GM23248 (cell line): ENCODE measurements around the gene C2CD2. TPM values are rescaled to one million over a fixed set of nuclear protein-coding genes. Genes with fewer than 3 reads are reported as not detected.

Experiments
- DNase-seq: peaks from one replicate; pipeline ENCODE4 v3.0.0-alpha.2; 2015
- H2AFZ ChIP-seq: fragments of 200-600 bp; sonication (generic); 2 replicates; pipeline ENCODE4 v1.6.1; 2016; ENCODE audit warnings: antibody characterized with exemption
- H3F3A ChIP-seq: fragments of 200-600 bp; sonication (generic); 2 replicates; pipeline ENCODE4 v1.6.1; 2016; ENCODE audit warnings: mild to moderate bottlenecking, antibody characterized with exemption, mixed run types; ENCODE audit not compliant: insufficient read depth
- H3K27ac ChIP-seq: fragments of 200-600 bp; sonication (generic); 2 replicates; pipeline ENCODE4 v1.5.1; 2016; ENCODE audit warnings: mild to moderate bottlenecking
- H3K27me3 ChIP-seq: fragments of 200-600 bp; sonication (generic); replicated peaks from 2 replicates; pipeline ENCODE4 v1.6.1; 2016; ENCODE audit warnings: mild to moderate bottlenecking; ENCODE audit not compliant: insufficient read depth
- H3K36me3 ChIP-seq: fragments of 200-600 bp; sonication (generic); 2 replicates; pipeline ENCODE4 v1.6.1; 2016; ENCODE audit warnings: low read depth, mild to moderate bottlenecking
- H3K4me1 ChIP-seq: fragments of 200-600 bp; sonication (generic); 2 replicates; pipeline ENCODE4 v1.6.1; 2016; ENCODE audit warnings: mild to moderate bottlenecking; ENCODE audit not compliant: insufficient read depth
- H3K4me2 ChIP-seq: fragments of 200-600 bp; sonication (generic); one replicate; pipeline ENCODE4 v1.6.1; 2016; ENCODE audit warnings: mild to moderate bottlenecking; ENCODE audit not compliant: unreplicated experiment
- H3K4me3 ChIP-seq: fragments of 200-600 bp; sonication (generic); 2 replicates; pipeline ENCODE4 v1.5.1; 2016; ENCODE audit warnings: mild to moderate bottlenecking
- H3K79me2 ChIP-seq: fragments of 200-600 bp; sonication (generic); 2 replicates; pipeline ENCODE4 v1.6.1; 2016; ENCODE audit warnings: mild to moderate bottlenecking; ENCODE audit not compliant: insufficient read depth
- H3K9ac ChIP-seq: fragments of 200-600 bp; sonication (generic); 2 replicates; pipeline ENCODE4 v1.6.1; 2016; ENCODE audit warnings: mild to moderate bottlenecking
- H3K9me2 ChIP-seq: fragments of 200-600 bp; sonication (generic); 2 replicates; pipeline ENCODE4 v1.6.1; 2016; ENCODE audit warnings: mixed run types, mild to moderate bottlenecking, moderate library complexity; ENCODE audit not compliant: insufficient read depth
- H3K9me3 ChIP-seq: fragments of 200-600 bp; sonication (generic); one replicate; pipeline ENCODE4 v1.6.1; 2017; ENCODE audit warnings: low read depth
- H4K20me1 ChIP-seq: fragments of 200-600 bp; sonication (generic); 2 replicates; pipeline ENCODE4 v1.6.0; 2016; ENCODE audit not compliant: insufficient read depth
- EZH2 ChIP-seq: fragments of 200-600 bp; sonication (generic); IDR thresholded peaks from 2 replicates; pipeline ENCODE4 v1.6.1; 2018; ENCODE audit warnings: antibody characterized with exemption, mild to moderate bottlenecking; ENCODE audit not compliant: insufficient read depth, poor library complexity, severe bottlenecking
- EZH2phosphoT487 ChIP-seq: fragments of 200-600 bp; sonication (generic); IDR thresholded peaks from 2 replicates; pipeline ENCODE4 v1.6.1; 2018; ENCODE audit warnings: antibody characterized with exemption, moderate library complexity, mild to moderate bottlenecking, low read depth; ENCODE audit not compliant: insufficient read depth
- WGBS, 2 experiments: methylation state at CpG; one replicate each; pipeline ENCODE4 v1.1.6; 2015 to 2017; ENCODE audit warnings: low lambda C conversion rate in 2 of 2, low coverage in 1 of 2; ENCODE audit errors: missing lambda C conversion rate in 2 of 2; 5-methylcytosine and 5-hydroxymethylcytosine counted together
- in situ Hi-C: fragments of 300-500 bp; cut with MboI; formaldehyde crosslinking; loops from 2 replicates; pipeline ENCODE4 v1.15.0; 2020
- polyA plus RNA-seq: library from polyadenylated mRNA; unstranded; fragments of >200 nt; fragmentation: Nextera tagmentation; extraction: Ambion mirVana; gene quantifications from 2 replicates; pipeline ENCODE4 v1.2.1, GENCODE V29; 2016
- total RNA-seq: library from RNA; depleted of rRNA; stranded (reverse); fragments of >200 nt; shearing (Covaris generic); gene quantifications from 2 replicates; pipeline ENCODE4 v1.2.3, GENCODE V29; 2014; rRNA removed

The C2CD2 gene
- total RNA-seq (11.5 and 12.2 TPM in 2 replicates), polyA plus RNA-seq (5.9 and 7.6 TPM in 2 replicates)

DNA sequence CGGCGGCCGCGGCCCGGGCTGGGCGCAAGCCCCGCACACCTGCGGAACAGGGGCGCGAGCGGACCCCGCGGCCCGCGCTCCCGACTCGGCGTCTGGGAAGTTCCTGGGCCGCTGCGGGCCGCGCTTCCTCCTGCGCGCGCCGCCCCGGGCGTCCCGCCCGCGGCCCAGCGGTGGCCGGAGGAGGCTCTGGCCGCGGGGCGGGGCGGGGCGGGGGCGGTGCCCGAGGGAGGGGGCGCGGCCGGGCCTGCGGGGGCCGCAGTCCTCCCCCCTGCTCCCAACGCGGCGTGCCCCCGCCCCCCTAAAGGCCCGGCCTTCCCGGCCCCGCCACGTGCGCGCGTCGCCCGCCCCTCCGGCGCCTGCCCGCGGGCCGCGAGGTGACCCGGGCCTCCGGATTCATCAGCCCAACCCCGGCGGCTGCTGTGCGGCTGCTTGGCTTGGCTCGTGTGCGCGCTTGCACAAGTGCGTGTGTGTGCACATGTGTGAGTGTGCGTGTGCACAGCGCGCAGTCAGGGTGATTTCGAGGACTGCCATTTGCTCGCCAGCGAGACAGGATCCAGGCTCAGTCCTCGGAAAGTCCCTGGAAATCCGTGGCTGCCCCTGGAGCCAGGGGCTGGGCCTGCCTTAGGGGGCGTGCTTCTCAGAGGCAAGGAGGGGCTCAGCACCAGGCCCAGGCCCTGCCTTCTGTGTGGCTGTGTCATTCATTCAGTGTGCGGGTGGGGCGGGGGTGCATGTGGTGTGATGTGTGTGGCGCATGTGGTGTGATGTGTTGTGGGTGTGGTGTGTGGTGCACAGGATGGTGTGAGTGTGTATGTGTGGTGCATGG, at the start of gene C2CD2:
Gene C2CD2, minus strand, starts transcription at position 188 of the 823 bp plus-strand sequence. CDS start 370 bp downstream, outside the sequence.
- in situ Hi-C loops = no loop called here
- no peaks in the 10 kb centered on the region for H3K9me2 ChIP-seq
- H3K4me1 ChIP-seq = peaks cover 38% of the 10 kb centered on the region
- peak; percentile 85 for DNase-seq
- peak within 1 kb of the TSS; percentile 75 for H3K4me2 ChIP-seq
- H3K4me3 ChIP-seq = peak within 1 kb of the TSS; percentile 79
- H3K79me2 ChIP-seq = peaks cover 42% of the 10 kb centered on the region
- peak within 1 kb of the TSS; percentile 28 for H3K27ac ChIP-seq
- H3K36me3 ChIP-seq = no peaks in the 10 kb centered on the region
- 6 to 15% methylated on average over 29 to 56 of the region's 85 CpGs for WGBS, 2 experiments
- H2AFZ ChIP-seq = peak within 1 kb of the TSS; percentile 61
- no peaks in the 10 kb centered on the region for H3K27me3 ChIP-seq
- no peaks in the 10 kb centered on the region for H3K9me3 ChIP-seq
- no peaks in the 10 kb centered on the region for H4K20me1 ChIP-seq
- peak within 1 kb of the TSS; percentile 86 for H3K9ac ChIP-seq
- TF ChIP-seq EZH2phosphoT487 (no peak), EZH2 (no peak)
- peaks cover 35% of the 10 kb centered on the region for H3F3A ChIP-seq

GRCh38 chr21:42003051-42003461, 49.2 kb upstream of the C2CD2 start:
- DNase-seq = peak; percentile 78
- Histone ChIP-seq H3K9me3 (no peaks in the 10 kb centered on the region), H3K79me2 (peaks cover 81% of the 10 kb centered on the region), H3K4me2 (peak overlapping the region; percentile 51), H2AFZ (no peak overlapping the region), H3K36me3 (peaks cover 15% of the 10 kb centered on the region; the same call in 1 of the 2 replicates), H3F3A (peaks cover 45% of the 10 kb centered on the region), H4K20me1 (no peaks in the 10 kb centered on the region), H3K9ac (peak overlapping the region; percentile 65), H3K27me3 (no peaks in the 10 kb centered on the region), H3K4me1 (peaks cover 32% of the 10 kb centered on the region), H3K27ac (peak overlapping the region; percentile 90), H3K9me2 (no peaks in the 10 kb centered on the region), H3K4me3 (peak overlapping the region; percentile 16)
- 20 to 24% methylated on average over 4 of the region's 4 CpGs for WGBS, 2 experiments
- in situ Hi-C loops = no loop called here
- 0 out of 2 replicates have a peak, but pooled peaks have one; percentile 74 for TF ChIP-seq EZH2phosphoT487
- no peak for TF ChIP-seq EZH2

DNA sequence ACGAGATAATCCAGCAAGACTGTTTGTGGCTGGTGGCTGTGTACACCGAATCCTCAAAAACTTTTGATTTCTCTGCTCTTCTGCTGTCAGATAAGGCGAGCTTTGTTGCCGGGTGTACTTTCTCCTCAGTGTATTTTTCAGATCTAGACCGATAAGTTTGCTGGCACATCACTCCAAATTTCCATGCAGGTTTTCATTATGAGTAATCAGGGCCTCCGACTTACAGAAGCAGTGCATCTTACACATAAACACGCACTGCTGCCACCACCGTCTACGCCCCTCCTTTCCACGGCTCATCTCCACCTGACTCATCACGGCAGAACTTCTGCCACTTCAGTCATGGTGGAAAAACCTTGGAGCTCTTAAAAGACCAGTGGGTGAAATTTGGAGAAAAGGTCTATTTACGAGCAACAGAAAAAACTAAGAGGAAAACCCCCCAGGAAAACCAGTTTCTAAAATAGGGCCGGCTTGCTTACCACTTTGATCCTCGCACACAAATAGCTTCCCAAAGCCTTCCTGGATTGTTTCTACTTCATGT, 48.7 kb upstream of the C2CD2 start:
- in situ Hi-C loops = no loop called here
- peak overlapping the region; percentile 90 for H3K27ac ChIP-seq
- peak overlapping the region; percentile 70 for H3K9ac ChIP-seq

DNA sequence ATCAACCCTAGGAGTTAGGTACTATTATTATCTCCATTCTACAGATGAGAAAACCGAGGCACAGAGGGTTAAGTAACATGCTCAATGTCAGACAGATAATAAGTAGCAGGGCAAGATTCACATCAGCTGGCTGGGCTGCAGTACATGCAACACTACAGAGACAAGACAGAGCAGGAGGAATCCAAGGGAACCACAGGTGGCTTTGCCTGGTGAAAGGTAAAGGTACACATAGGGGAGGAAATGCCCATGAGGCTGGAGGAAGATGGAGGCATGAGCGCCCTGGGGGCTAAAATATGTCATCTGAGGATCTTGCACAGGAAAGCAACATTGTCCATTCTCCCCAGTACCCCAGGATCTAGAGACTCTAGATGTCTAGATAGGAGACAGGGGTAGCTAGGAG, 48.0 kb upstream of the C2CD2 start:
- in situ Hi-C loops = no loop called here
- H3K4me1 ChIP-seq = peaks cover 32% of the 10 kb centered on the region
- peaks cover 81% of the 10 kb centered on the region for H3K79me2 ChIP-seq
- DNase-seq = no peak
- H3K27me3 ChIP-seq = no peaks in the 10 kb centered on the region
- 96 to 100% methylated on average over 2 of the region's 2 CpGs for WGBS, 2 experiments
- peak overlapping the region; percentile 90 for H3K27ac ChIP-seq
- H3K9me3 ChIP-seq = no peaks in the 10 kb centered on the region
- no peaks in the 10 kb centered on the region for H4K20me1 ChIP-seq
- H3K9me2 ChIP-seq = no peaks in the 10 kb centered on the region
- peaks cover 18% of the 10 kb centered on the region; the same call in 1 of the 2 replicates for H3K36me3 ChIP-seq
- H2AFZ ChIP-seq = no peak overlapping the region
- H3K4me2 ChIP-seq = peak overlapping the region; percentile 59
- H3F3A ChIP-seq = peaks cover 45% of the 10 kb centered on the region
- no peak for TF ChIP-seq EZH2phosphoT487
- peak overlapping the region; percentile 70 for H3K9ac ChIP-seq
- peak overlapping the region; percentile 35; the same call in 1 of the 2 replicates for H3K4me3 ChIP-seq

More for the DNA sequence above, 48.7 kb upstream of the C2CD2 start:
- no peaks in the 10 kb centered on the region for H4K20me1 ChIP-seq
- TF ChIP-seq EZH2phosphoT487 (no peak), EZH2 (no peak)
- H2AFZ ChIP-seq = no peak overlapping the region
- WGBS, 2 experiments = 19 to 21% methylated on average over 14 of the region's 14 CpGs
- H3K4me3 ChIP-seq = peak overlapping the region; percentile 35
- no peaks in the 10 kb centered on the region for H3K9me2 ChIP-seq
- H3K4me1 ChIP-seq = peaks cover 32% of the 10 kb centered on the region
- H3K27me3 ChIP-seq = no peaks in the 10 kb centered on the region
- H3K79me2 ChIP-seq = peaks cover 81% of the 10 kb centered on the region
- peak; percentile 97 for DNase-seq
- no peaks in the 10 kb centered on the region for H3K9me3 ChIP-seq
- peaks cover 16% of the 10 kb centered on the region; the same call in 1 of the 2 replicates for H3K36me3 ChIP-seq
- peaks cover 45% of the 10 kb centered on the region for H3F3A ChIP-seq
- peak overlapping the region; percentile 59 for H3K4me2 ChIP-seq
